Nephron (organoid): ENCODE data around the gene PSEN2.

Source experiments
- H3K27ac Mint-ChIP-seq, 3 experiments: 2 replicates each; pipeline ENCODE4 v1.8.0; 2020; ENCODE audit warnings: mixed read lengths in 3 of 3, mild to moderate bottlenecking in 2 of 3, moderate library complexity in 1 of 3
- H3K27me3 Mint-ChIP-seq: 2 replicates; pipeline ENCODE4 v1.8.0; 2021; ENCODE audit warnings: low read depth, mild to moderate bottlenecking, moderate library complexity, mixed read lengths
- H3K36me3 Mint-ChIP-seq: 2 replicates; pipeline ENCODE4 v1.8.0; 2020; ENCODE audit warnings: low read depth, mixed read lengths
- H3K4me1 Mint-ChIP-seq: 2 replicates; pipeline ENCODE4 v1.8.0; 2020; ENCODE audit warnings: mixed read lengths
- H3K4me3 Mint-ChIP-seq, 3 experiments: 2 replicates each; pipeline ENCODE4 v1.8.0; 2020; ENCODE audit warnings: mild to moderate bottlenecking in 3 of 3, mixed read lengths in 3 of 3, moderate library complexity in 2 of 3
- H3K9me3 Mint-ChIP-seq: 2 replicates; pipeline ENCODE4 v1.8.0; 2020; ENCODE audit warnings: mixed read lengths
- TF ChIP-seq, protein P1 (sequence below), 3 experiments: fragments of 200-600 bp; sonication (generic); IDR thresholded peaks; one replicate each; pipeline ENCODE4 v1.5.0; 2021; ENCODE audit warnings: antibody characterized with exemption in 3 of 3; ENCODE audit not compliant: unreplicated experiment in 3 of 3

Gene PSEN2

GRCh38 chr1:226870401-226871279, at the start of gene PSEN2:
Gene PSEN2 (plus strand): TSS chr1:226870616. CDS start chr1:226881908, 11,292 bp downstream.
- TF ChIP-seq, protein P1, sequence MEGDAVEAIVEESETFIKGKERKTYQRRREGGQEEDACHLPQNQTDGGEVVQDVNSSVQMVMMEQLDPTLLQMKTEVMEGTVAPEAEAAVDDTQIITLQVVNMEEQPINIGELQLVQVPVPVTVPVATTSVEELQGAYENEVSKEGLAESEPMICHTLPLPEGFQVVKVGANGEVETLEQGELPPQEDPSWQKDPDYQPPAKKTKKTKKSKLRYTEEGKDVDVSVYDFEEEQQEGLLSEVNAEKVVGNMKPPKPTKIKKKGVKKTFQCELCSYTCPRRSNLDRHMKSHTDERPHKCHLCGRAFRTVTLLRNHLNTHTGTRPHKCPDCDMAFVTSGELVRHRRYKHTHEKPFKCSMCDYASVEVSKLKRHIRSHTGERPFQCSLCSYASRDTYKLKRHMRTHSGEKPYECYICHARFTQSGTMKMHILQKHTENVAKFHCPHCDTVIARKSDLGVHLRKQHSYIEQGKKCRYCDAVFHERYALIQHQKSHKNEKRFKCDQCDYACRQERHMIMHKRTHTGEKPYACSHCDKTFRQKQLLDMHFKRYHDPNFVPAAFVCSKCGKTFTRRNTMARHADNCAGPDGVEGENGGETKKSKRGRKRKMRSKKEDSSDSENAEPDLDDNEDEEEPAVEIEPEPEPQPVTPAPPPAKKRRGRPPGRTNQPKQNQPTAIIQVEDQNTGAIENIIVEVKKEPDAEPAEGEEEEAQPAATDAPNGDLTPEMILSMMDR (IDR thresholded peaks at IDR 0.05; ENCODE audit: unreplicated experiment in 3 of 3) = peak in 2 of 3 experiments; percentile 14 to 21
- Mint-ChIP-seq H3K9me3 (no peaks in the 10 kb centered on the region), H3K36me3 (no peaks in the 10 kb centered on the region), H3K27ac (peak within 1 kb of the TSS; percentile 61 to 86 (median 66)), H3K4me3 (peak within 1 kb of the TSS; percentile 91 to 96 (median 92)), H3K27me3 (peaks cover 9% of the 10 kb centered on the region), H3K4me1 (peaks cover 32% of the 10 kb centered on the region)

- no peak overlapping the region for H3K4me3 Mint-ChIP-seq
- peaks cover 3% of the 10 kb centered on the region for H3K9me3 Mint-ChIP-seq
- H3K36me3 Mint-ChIP-seq = no peaks in the 10 kb centered on the region
- peaks cover 42% of the 10 kb centered on the region for H3K4me1 Mint-ChIP-seq
- peak overlapping the region; percentile 84 to 92 (median 85) for H3K27ac Mint-ChIP-seq
- TF ChIP-seq, protein P1 (IDR thresholded peaks at IDR 0.05; ENCODE audit: unreplicated experiment in 3 of 3) = no peak
- H3K27me3 Mint-ChIP-seq = peaks cover 4% of the 10 kb centered on the region
Measured at GRCh38 chr1:226820941-226821718, 49.3 kb upstream of the PSEN2 start.

GRCh38 chr1:226821719-226822085, 48.7 kb upstream of the PSEN2 start:
- H3K4me1 Mint-ChIP-seq = peaks cover 43% of the 10 kb centered on the region
- peaks cover 3% of the 10 kb centered on the region for H3K9me3 Mint-ChIP-seq
- no peaks in the 10 kb centered on the region for H3K36me3 Mint-ChIP-seq
- peaks cover 8% of the 10 kb centered on the region for H3K27me3 Mint-ChIP-seq
- H3K27ac Mint-ChIP-seq = peak overlapping the region; percentile 84 to 92 (median 85)
- TF ChIP-seq, protein P1 (IDR thresholded peaks at IDR 0.05; ENCODE audit: unreplicated experiment in 3 of 3) = no peak
- no peak overlapping the region for H3K4me3 Mint-ChIP-seq

DNA sequence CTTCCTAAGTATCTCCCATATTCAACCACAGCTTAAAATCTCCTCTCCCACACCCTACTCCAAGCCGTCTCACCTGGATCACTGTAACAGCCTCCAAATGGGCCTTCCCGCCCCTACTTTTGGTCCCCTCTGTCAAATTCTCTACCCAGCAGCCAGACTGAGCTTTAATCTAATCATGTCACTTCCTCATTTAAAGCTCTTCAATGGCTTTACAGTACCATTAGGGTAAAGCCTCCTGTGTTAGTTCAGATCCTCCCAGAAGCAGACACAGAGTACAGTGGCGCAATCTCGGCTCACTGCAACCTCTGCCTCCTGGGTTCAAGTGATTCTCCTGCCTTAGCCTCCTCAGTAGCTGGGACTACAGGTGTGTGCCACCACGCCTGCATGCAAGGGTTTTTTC, 46.8 kb upstream of the PSEN2 start:
- TF ChIP-seq, protein P1 (IDR thresholded peaks at IDR 0.05; ENCODE audit: unreplicated experiment in 3 of 3) = no peak
- Mint-ChIP-seq H3K4me1 (peaks cover 53% of the 10 kb centered on the region), H3K27me3 (peaks cover 10% of the 10 kb centered on the region), H3K9me3 (peaks cover 3% of the 10 kb centered on the region), H3K27ac (peak overlapping the region in 1 of 3 experiments; percentile 15), H3K36me3 (no peaks in the 10 kb centered on the region), H3K4me3 (no peak overlapping the region)

GRCh38 chr1:226825037-226825745, 45.2 kb upstream of the PSEN2 start:
- Mint-ChIP-seq H3K36me3 (no peaks in the 10 kb centered on the region), H3K4me3 (no peak overlapping the region), H3K27me3 (peaks cover 10% of the 10 kb centered on the region), H3K9me3 (peaks cover 3% of the 10 kb centered on the region), H3K4me1 (peaks cover 49% of the 10 kb centered on the region), H3K27ac (no peak overlapping the region)
- TF ChIP-seq, protein P1 (IDR thresholded peaks at IDR 0.05; ENCODE audit: unreplicated experiment in 3 of 3) = no peak
